Lung (tissue), 12 donors: ENCODE data around the gene PCYT1B. TPM values are rescaled to one million over a fixed set of nuclear protein-coding genes. Genes with fewer than 3 reads are reported as not detected.

Experiments
- ATAC-seq: fragments of 200-7000 bp; cut with Tn5 transposase; one replicate; pipeline ENCODE4 v1.9.1; 2020; ENCODE audit warnings: moderate number of reproducible peaks; ENCODE audit not compliant: insufficient read depth, low FRiP score
- DNase-seq, 3 donors: peaks; one replicate each; pipeline ENCODE4 v3.0.0-alpha.2; 2013 to 2017
- H3K27ac ChIP-seq, 2 donors: one replicate each; pipeline ENCODE4 v1.5.1; 2013; ENCODE audit warnings: mild to moderate bottlenecking in 2 of 2, moderate library complexity in 2 of 2, control low read depth in 1 of 2, inconsistent platforms in 1 of 2, low read depth in 1 of 2, low read length in 1 of 2
- H3K27me3 ChIP-seq, 3 donors: one replicate each; pipeline ENCODE4 v1.5.1; 2013; ENCODE audit warnings: low read length in 2 of 3; ENCODE audit not compliant: control insufficient read depth in 3 of 3, insufficient read depth in 3 of 3
- H3K36me3 ChIP-seq, 4 donors: one replicate each; pipeline ENCODE4 v1.5.1; 2013; ENCODE audit warnings: low read length in 4 of 4, mild to moderate bottlenecking in 1 of 4, moderate library complexity in 1 of 4; ENCODE audit not compliant: control insufficient read depth in 4 of 4, insufficient read depth in 4 of 4
- H3K4me1 ChIP-seq, 5 donors: one replicate each; pipeline ENCODE4 v1.5.1; 2013; ENCODE audit warnings: low read length in 5 of 5, mild to moderate bottlenecking in 2 of 5, moderate library complexity in 1 of 5; ENCODE audit not compliant: control insufficient read depth in 5 of 5, insufficient read depth in 5 of 5
- H3K4me3 ChIP-seq: one replicate; pipeline ENCODE4 v1.5.1; 2013; ENCODE audit warnings: mild to moderate bottlenecking, control low read depth, moderate library complexity
- H3K9ac ChIP-seq, 2 donors: one replicate each; pipeline ENCODE4 v1.5.1; 2013; ENCODE audit warnings: low read length in 2 of 2, control low read depth in 1 of 2; ENCODE audit not compliant: insufficient read depth in 1 of 2
- H3K9me3 ChIP-seq, 4 donors: one replicate each; pipeline ENCODE4 v1.5.1; 2013; ENCODE audit warnings: low read length in 3 of 4, mild to moderate bottlenecking in 1 of 4, moderate library complexity in 1 of 4; ENCODE audit not compliant: control insufficient read depth in 4 of 4, insufficient read depth in 3 of 4
- CTCF ChIP-seq: IDR thresholded peaks from 2 replicates; pipeline ENCODE4 v1.5.1; 2012; ENCODE audit warnings: mild to moderate bottlenecking; ENCODE audit errors: control extremely low read depth, extremely low read depth
- WGBS, 2 donors: extraction: QIAGEN DNeasy Blood & Tissue Kit; methylation state at CpG; one replicate each; pipeline ENCODE4 v1.1.7; 2013; 5-methylcytosine and 5-hydroxymethylcytosine counted together
- polyA plus RNA-seq, 2 donors: library from polyadenylated mRNA; stranded (reverse); fragments of 200-250 nt; gene quantifications; one replicate each; pipeline ENCODE4 v1.2.1, GENCODE V29; 2013
- total RNA-seq, 2 donors: library from RNA; depleted of rRNA in 1 of 2; stranded (reverse); fragments of >200 nt in 1 of 2; gene quantifications; one replicate each; pipeline ENCODE4 v1.2.1, GENCODE V29; 2014 to 2021
- donor health status: control.
- donor health status: control.
- donor health status: Bipolar disorder and iron deficiency.
- donor health status: healthy.
- donor health status: DM: yes; HTN: yes; CAD: no.

Gene PCYT1B
- total and polyA plus RNA-seq, 4 donors, result 0.35 to 5.0 (median 2.4) TPM

GRCh38 chrX:24526616-24527015 lies 120.5 kb downstream of the PCYT1B start:
- TF ChIP-seq CTCF, result no peak
- Histone ChIP-seq H3K4me3 (no peak overlapping the region), H3K27ac (no peak overlapping the region), H3K9ac (no peak overlapping the region), H3K4me1 (peaks cover 0 to 1% (median 0%) of the 10 kb centered on the region in 5 donors), H3K9me3 (no peaks in the 10 kb centered on the region), H3K36me3 (peaks cover 0 to 4% (median 0%) of the 10 kb centered on the region in 4 donors), H3K27me3 (peaks cover 0 to 25% (median 17%) of the 10 kb centered on the region in 3 donors)
- DNase-seq (no peak), ATAC-seq (no peak)
- 84 to 98% methylated on average over 2 of the region's 2 CpGs for WGBS, 2 donors

- H3K4me3 ChIP-seq, result no peak overlapping the region
- H3K27me3 ChIP-seq, result peaks cover 0 to 25% (median 19%) of the 10 kb centered on the region in 3 donors
- no peak overlapping the region for H3K27ac ChIP-seq
- H3K9me3 ChIP-seq, result no peaks in the 10 kb centered on the region
- H3K4me1 ChIP-seq, result peaks cover 0 to 1% (median 0%) of the 10 kb centered on the region in 5 donors
- WGBS, 2 donors, result 82 to 88% methylated on average over 2 of the region's 2 CpGs
- peaks cover 0 to 4% (median 0%) of the 10 kb centered on the region in 4 donors for H3K36me3 ChIP-seq
- no peak for TF ChIP-seq CTCF
- ATAC-seq (no peak), DNase-seq (no peak)
- no peak overlapping the region for H3K9ac ChIP-seq
Measured at GRCh38 chrX:24525455-24525854, 121.7 kb downstream of the PCYT1B start.

- no peaks in the 10 kb centered on the region for H3K9me3 ChIP-seq
- ATAC-seq (no peak), DNase-seq (no peak)
- no peak overlapping the region for H3K9ac ChIP-seq
- H3K27me3 ChIP-seq, result peaks cover 0 to 17% (median 9%) of the 10 kb centered on the region in 3 donors
- H3K27ac ChIP-seq, result no peak overlapping the region
- H3K36me3 ChIP-seq, result no peaks in the 10 kb centered on the region
- H3K4me1 ChIP-seq, result no peaks in the 10 kb centered on the region
- 84 to 92% methylated on average over 2 of the region's 2 CpGs for WGBS, 2 donors
- H3K4me3 ChIP-seq, result no peak overlapping the region
- no peak for TF ChIP-seq CTCF
Measured at GRCh38 chrX:24520472-24520871, 126.7 kb downstream of the PCYT1B start.

GRCh38 chrX:24515447-24515846 lies 131.7 kb downstream of the PCYT1B start:
- Histone ChIP-seq H3K36me3 (no peaks in the 10 kb centered on the region), H3K27me3 (peaks cover 0 to 22% (median 15%) of the 10 kb centered on the region in 3 donors), H3K9ac (no peak overlapping the region), H3K27ac (no peak overlapping the region), H3K4me3 (no peak overlapping the region), H3K4me1 (no peaks in the 10 kb centered on the region), H3K9me3 (no peaks in the 10 kb centered on the region)
- DNase-seq (peak; percentile 21 to 70 (median 63)), ATAC-seq (no peak)
- 49 to 60% methylated on average over 4 of the region's 4 CpGs for whole genome bisulfite sequencing, 2 donors
- peak; percentile 22 for TF ChIP-seq CTCF
